Measurements from ENCODE around the gene COBL. TPM values are rescaled to one million over a fixed set of nuclear protein-coding genes. Genes with fewer than 3 reads are reported as not detected.

The COBL gene
- total RNA-seq, 2 donors from 2014 or later = 36.5 to 46.6 TPM

- 67% methylated on average over 6 of the region's 6 CpGs for WGBS
- intact Hi-C loops (cut with DNase I) = no loop called here
- no peaks in the 10 kb centered on the region for H3K36me3 ChIP-seq
- H3K4me3 ChIP-seq = no peak overlapping the region
- no peaks in the 10 kb centered on the region for H3K27me3 ChIP-seq (replicated peaks; ENCODE audit: insufficient read depth)
- H3K9me3 ChIP-seq = no peaks in the 10 kb centered on the region
- TF ChIP-seq POLR2AphosphoS5 (IDR thresholded peaks at IDR 0.05) = no peak
- no peak for TF ChIP-seq CTCF (IDR thresholded peaks at IDR 0.05)
- TF ChIP-seq POLR2A (IDR thresholded peaks at IDR 0.05) = no peak
- H3K27ac ChIP-seq = no peak overlapping the region
- DNase-seq (ENCODE audit: low spot score) = no peak
- H3K4me1 ChIP-seq (replicated peaks) = no peaks in the 10 kb centered on the region
Observed at GRCh38 chr7:51327287-51327717, 10.7 kb upstream of the COBL start.

- no peak for DNase-seq (ENCODE audit: low spot score)
Observed at GRCh38 chr7:51326656-51327286, 10.2 kb upstream of the COBL start.

GRCh38 chr7:51325908-51326307 is 9.3 kb upstream of the COBL start:
- no peaks in the 10 kb centered on the region for H3K4me1 ChIP-seq (replicated peaks)
- TF ChIP-seq CTCF (IDR thresholded peaks at IDR 0.05) = no peak
- TF ChIP-seq POLR2A (IDR thresholded peaks at IDR 0.05) = no peak
- TF ChIP-seq POLR2AphosphoS5 (IDR thresholded peaks at IDR 0.05) = no peak
- no peaks in the 10 kb centered on the region for H3K36me3 ChIP-seq
- intact Hi-C loops (cut with DNase I) = no loop called here
- H3K9me3 ChIP-seq = no peaks in the 10 kb centered on the region
- no peak for DNase-seq (ENCODE audit: low spot score)
- H3K27me3 ChIP-seq (replicated peaks; ENCODE audit: insufficient read depth) = no peaks in the 10 kb centered on the region
- H3K27ac ChIP-seq = no peak overlapping the region
- H3K4me3 ChIP-seq = no peak overlapping the region

More at GRCh38 chr7:51326656-51327286, 10.2 kb upstream of the COBL start:
- H3K9me3 ChIP-seq = no peaks in the 10 kb centered on the region
- intact Hi-C loops (cut with DNase I) = no loop called here
- H3K27ac ChIP-seq = no peak overlapping the region
- TF ChIP-seq CTCF (IDR thresholded peaks at IDR 0.05) = no peak
- no peak for TF ChIP-seq POLR2AphosphoS5 (IDR thresholded peaks at IDR 0.05)
- no peak for TF ChIP-seq POLR2A (IDR thresholded peaks at IDR 0.05)
- H3K4me1 ChIP-seq (replicated peaks) = no peaks in the 10 kb centered on the region
- no peak overlapping the region for H3K4me3 ChIP-seq
- 80% methylated on average over 10 of the region's 14 CpGs for WGBS
- H3K36me3 ChIP-seq = no peaks in the 10 kb centered on the region
- H3K27me3 ChIP-seq (replicated peaks; ENCODE audit: insufficient read depth) = no peaks in the 10 kb centered on the region

GRCh38 chr7:51325261-51325676 is 8.7 kb upstream of the COBL start:
- H3K27ac ChIP-seq = no peak overlapping the region
- intact Hi-C loops (cut with DNase I) = no loop called here
- WGBS = 85% methylated on average over 6 of the region's 6 CpGs
- H3K36me3 ChIP-seq = no peaks in the 10 kb centered on the region
- H3K4me1 ChIP-seq (replicated peaks) = no peaks in the 10 kb centered on the region
- H3K27me3 ChIP-seq (replicated peaks; ENCODE audit: insufficient read depth) = no peaks in the 10 kb centered on the region
- H3K9me3 ChIP-seq = no peaks in the 10 kb centered on the region
- H3K4me3 ChIP-seq = no peak overlapping the region
- no peak for DNase-seq (ENCODE audit: low spot score)
- TF ChIP-seq POLR2A (IDR thresholded peaks at IDR 0.05) (no peak), CTCF (IDR thresholded peaks at IDR 0.05) (no peak), POLR2AphosphoS5 (IDR thresholded peaks at IDR 0.05) (no peak)

GRCh38 chr7:51324206-51324898 is 7.7 kb upstream of the COBL start:
- Histone ChIP-seq H3K36me3 (no peaks in the 10 kb centered on the region), H3K4me1 (replicated peaks) (no peaks in the 10 kb centered on the region), H3K9me3 (no peaks in the 10 kb centered on the region), H3K27me3 (replicated peaks; ENCODE audit: insufficient read depth) (no peaks in the 10 kb centered on the region), H3K4me3 (no peak overlapping the region), H3K27ac (no peak overlapping the region)
- 78% methylated on average over 11 of the region's 11 CpGs for WGBS
- TF ChIP-seq POLR2AphosphoS5 (IDR thresholded peaks at IDR 0.05) (no peak), POLR2A (IDR thresholded peaks at IDR 0.05) (no peak), CTCF (IDR thresholded peaks at IDR 0.05) (no peak)
- no peak for DNase-seq (ENCODE audit: low spot score)
- intact Hi-C loops (cut with DNase I) = no loop called here

Measured in prostate gland (tissue), 2 donors.